DMS153 treated with DMSO at 0.1 percent for 48 hours (cell line): ENCODE measurements around the gene DCDC1.

ENCODE experiments used
- DNase-seq: peaks from one replicate; lab custom pipeline; 2025; ENCODE audit not compliant: unreplicated experiment; lab: John Stamatoyannopoulos, UW

Gene DCDC1

GRCh38 chr11:30861531-30861930 lies 508.0 kb downstream of the DCDC1 start:
- DNase-seq: no peak

- DNase-seq: no peak
These were observed 508.5 kb downstream of the DCDC1 start for GRCh38 chr11:30861064-30861463.

- DNase-seq: no peak
These were observed 509.4 kb downstream of the DCDC1 start for GRCh38 chr11:30860146-30860545.

- no peak for DNase-seq
These were observed 509.9 kb downstream of the DCDC1 start for GRCh38 chr11:30859669-30860068.

- DNase-seq: no peak
These were observed 514.0 kb downstream of the DCDC1 start for GRCh38 chr11:30855383-30856006.

- DNase-seq: no peak
These were observed 516.1 kb downstream of the DCDC1 start for GRCh38 chr11:30853439-30853838.

GRCh38 chr11:30852645-30853044 lies 516.9 kb downstream of the DCDC1 start:
- DNase-seq: no peak

GRCh38 chr11:30852091-30852490 lies 517.4 kb downstream of the DCDC1 start:
- DNase-seq: no peak

- DNase-seq: no peak
These were observed 532.3 kb downstream of the DCDC1 start for GRCh38 chr11:30837252-30837651.

GRCh38 chr11:30832831-30833230 lies 536.7 kb downstream of the DCDC1 start:
- DNase-seq: no peak

GRCh38 chr11:30830681-30831080 lies 538.9 kb downstream of the DCDC1 start:
- DNase-seq: no peak

GRCh38 chr11:30826911-30827310 lies 542.6 kb downstream of the DCDC1 start:
- no peak for DNase-seq

- DNase-seq: no peak
These were observed 543.8 kb downstream of the DCDC1 start for GRCh38 chr11:30825723-30826122.

GRCh38 chr11:30823119-30823518 lies 546.4 kb downstream of the DCDC1 start:
- no peak for DNase-seq

- no peak for DNase-seq
These were observed 548.0 kb downstream of the DCDC1 start for GRCh38 chr11:30821438-30821965.

- no peak for DNase-seq
These were observed 550.8 kb downstream of the DCDC1 start for GRCh38 chr11:30818721-30819120.

- no peak for DNase-seq
These were observed 552.3 kb downstream of the DCDC1 start for GRCh38 chr11:30816959-30817880.

- DNase-seq: no peak
These were observed 553.9 kb downstream of the DCDC1 start for GRCh38 chr11:30815619-30816018.

GRCh38 chr11:30814737-30815136 lies 554.8 kb downstream of the DCDC1 start:
- DNase-seq: no peak
